HUES48 (cell line): ENCODE data around the gene PTPRJ.
A peak's percentile ranks its signal among the peaks of the same experiment; 100 is the strongest.

Source experiments
- H3K27ac ChIP-seq: one replicate; pipeline ENCODE4 v1.7.0; 2013; ENCODE audit warnings: low read depth, low read length, inconsistent platforms
- H3K27me3 ChIP-seq: 2 replicates; pipeline ENCODE4 v1.6.1; 2013; ENCODE audit warnings: mild to moderate bottlenecking, low read length; ENCODE audit not compliant: control insufficient read depth, insufficient read depth
- H3K36me3 ChIP-seq: 2 replicates; pipeline ENCODE4 v1.6.1; 2013; ENCODE audit warnings: low read length; ENCODE audit not compliant: control insufficient read depth, insufficient read depth
- H3K4me1 ChIP-seq: 2 replicates; pipeline ENCODE4 v1.6.1; 2013; ENCODE audit warnings: mild to moderate bottlenecking, low read length; ENCODE audit not compliant: control insufficient read depth, insufficient read depth
- H3K4me3 ChIP-seq: 2 replicates; pipeline ENCODE4 v1.5.1; 2013; ENCODE audit warnings: mild to moderate bottlenecking, low read depth, low read length
- H3K9ac ChIP-seq: 2 replicates; pipeline ENCODE4 v1.6.1; 2013; ENCODE audit warnings: mild to moderate bottlenecking, low read depth, low read length, moderate library complexity
- H3K9me3 ChIP-seq: 2 replicates; pipeline ENCODE4 v1.6.1; 2013; ENCODE audit warnings: low read length; ENCODE audit not compliant: control insufficient read depth, insufficient read depth

PTPRJ gene

GRCh38 chr11:48011102-48011797, 30.9 kb downstream of the PTPRJ start:
- no peaks in the 10 kb centered on the region for H3K9me3 ChIP-seq
- no peak overlapping the region for H3K9ac ChIP-seq
- no peak overlapping the region for H3K27ac ChIP-seq
- no peak overlapping the region for H3K4me3 ChIP-seq
- H3K36me3 ChIP-seq = no peaks in the 10 kb centered on the region
- H3K4me1 ChIP-seq = peaks cover 8% of the 10 kb centered on the region
- H3K27me3 ChIP-seq = no peaks in the 10 kb centered on the region

- Histone ChIP-seq H3K27me3 (no peaks in the 10 kb centered on the region), H3K4me1 (peaks cover 9% of the 10 kb centered on the region), H3K4me3 (no peak overlapping the region), H3K36me3 (no peaks in the 10 kb centered on the region), H3K9me3 (no peaks in the 10 kb centered on the region), H3K9ac (no peak overlapping the region), H3K27ac (no peak overlapping the region)
Measured at GRCh38 chr11:48011798-48012391, 31.5 kb downstream of the PTPRJ start.

GRCh38 chr11:48013269-48013901, 33.0 kb downstream of the PTPRJ start:
- Histone ChIP-seq H3K4me3 (no peak overlapping the region), H3K27me3 (no peaks in the 10 kb centered on the region), H3K27ac (no peak overlapping the region), H3K9me3 (no peaks in the 10 kb centered on the region), H3K9ac (no peak overlapping the region), H3K36me3 (no peaks in the 10 kb centered on the region), H3K4me1 (peaks cover 23% of the 10 kb centered on the region)

GRCh38 chr11:48014917-48015316, 34.6 kb downstream of the PTPRJ start:
- no peaks in the 10 kb centered on the region for H3K9me3 ChIP-seq
- no peaks in the 10 kb centered on the region for H3K36me3 ChIP-seq
- peaks cover 34% of the 10 kb centered on the region for H3K4me1 ChIP-seq
- no peak overlapping the region for H3K4me3 ChIP-seq
- H3K9ac ChIP-seq = no peak overlapping the region
- H3K27ac ChIP-seq = no peak overlapping the region
- no peaks in the 10 kb centered on the region for H3K27me3 ChIP-seq

- Histone ChIP-seq H3K9ac (no peak overlapping the region), H3K27ac (no peak overlapping the region), H3K4me3 (no peak overlapping the region)
Measured at GRCh38 chr11:48017105-48017830, 36.9 kb downstream of the PTPRJ start.

GRCh38 chr11:48017831-48018527, 37.6 kb downstream of the PTPRJ start:
- H3K4me3 ChIP-seq = peak overlapping the region; percentile 36; the same call in 1 of the 2 replicates
- no peaks in the 10 kb centered on the region for H3K36me3 ChIP-seq
- no peaks in the 10 kb centered on the region for H3K27me3 ChIP-seq
- no peaks in the 10 kb centered on the region for H3K9me3 ChIP-seq
- H3K4me1 ChIP-seq = peaks cover 40% of the 10 kb centered on the region
- no peak overlapping the region for H3K9ac ChIP-seq
- H3K27ac ChIP-seq = peak overlapping the region; percentile 43

More at GRCh38 chr11:48017105-48017830, 36.9 kb downstream of the PTPRJ start:
- Histone ChIP-seq H3K36me3 (no peaks in the 10 kb centered on the region), H3K9me3 (no peaks in the 10 kb centered on the region), H3K27me3 (no peaks in the 10 kb centered on the region), H3K4me1 (peaks cover 40% of the 10 kb centered on the region)

GRCh38 chr11:48018528-48019216, 38.3 kb downstream of the PTPRJ start:
- H3K4me1 ChIP-seq = peaks cover 33% of the 10 kb centered on the region
- no peak overlapping the region for H3K9ac ChIP-seq
- H3K4me3 ChIP-seq = peak overlapping the region; percentile 36
- peak overlapping the region; percentile 43 for H3K27ac ChIP-seq
- H3K9me3 ChIP-seq = no peaks in the 10 kb centered on the region
- H3K36me3 ChIP-seq = no peaks in the 10 kb centered on the region
- no peaks in the 10 kb centered on the region for H3K27me3 ChIP-seq

GRCh38 chr11:48019217-48019584, 38.8 kb downstream of the PTPRJ start:
- Histone ChIP-seq H3K36me3 (no peaks in the 10 kb centered on the region), H3K9ac (no peak overlapping the region), H3K4me3 (peak overlapping the region; percentile 36), H3K4me1 (peaks cover 32% of the 10 kb centered on the region), H3K27me3 (no peaks in the 10 kb centered on the region), H3K9me3 (no peaks in the 10 kb centered on the region), H3K27ac (peak overlapping the region; percentile 43)

- Histone ChIP-seq H3K27ac (no peak overlapping the region), H3K9me3 (no peaks in the 10 kb centered on the region), H3K27me3 (no peaks in the 10 kb centered on the region), H3K9ac (no peak overlapping the region), H3K4me3 (no peak overlapping the region), H3K36me3 (no peaks in the 10 kb centered on the region), H3K4me1 (peaks cover 36% of the 10 kb centered on the region)
Measured at GRCh38 chr11:48019595-48019994, 39.2 kb downstream of the PTPRJ start.

GRCh38 chr11:48020092-48020755, 39.9 kb downstream of the PTPRJ start:
- Histone ChIP-seq H3K36me3 (no peaks in the 10 kb centered on the region), H3K27ac (no peak overlapping the region)

More at GRCh38 chr11:48020092-48020755, 39.9 kb downstream of the PTPRJ start:
- no peaks in the 10 kb centered on the region for H3K9me3 ChIP-seq
- no peaks in the 10 kb centered on the region for H3K27me3 ChIP-seq
- H3K9ac ChIP-seq = no peak overlapping the region
- peaks cover 37% of the 10 kb centered on the region for H3K4me1 ChIP-seq
- H3K4me3 ChIP-seq = no peak overlapping the region
